Measurements from ENCODE around the gene DOCK2.
"Not testable (repeated sequence)": the region's sequence is repeated elsewhere in the genome, so short reads cannot be mapped to it uniquely, and the experiment has no call there.

Gene DOCK2

GRCh38 chr5:169797577-169797976 is 160.5 kb downstream of the DOCK2 start:
- Mint-ChIP-seq H3K27ac (no peak overlapping the region), H3K27me3 (no peaks in the 10 kb centered on the region), H3K4me1 (ENCODE audit: low read depth) (peaks cover 20% of the 10 kb centered on the region), H3K4me3 (no peak overlapping the region), H3K9me3 (no peaks in the 10 kb centered on the region), H3K36me3 (ENCODE audit: low read depth) (peaks cover 90% of the 10 kb centered on the region)
- intact Hi-C loops (cut with micrococcal nuclease) = no loop called here

GRCh38 chr5:169798438-169798837 is 161.4 kb downstream of the DOCK2 start:
- peaks cover 20% of the 10 kb centered on the region for H3K4me1 Mint-ChIP-seq (ENCODE audit: low read depth)
- no peak overlapping the region for H3K4me3 Mint-ChIP-seq
- H3K36me3 Mint-ChIP-seq (ENCODE audit: low read depth) = peaks cover 89% of the 10 kb centered on the region
- intact Hi-C loops (cut with micrococcal nuclease) = no loop called here
- no peaks in the 10 kb centered on the region for H3K9me3 Mint-ChIP-seq
- no peaks in the 10 kb centered on the region for H3K27me3 Mint-ChIP-seq
- H3K27ac Mint-ChIP-seq = no peak overlapping the region

- Mint-ChIP-seq H3K4me3 (no peak overlapping the region), H3K4me1 (ENCODE audit: low read depth) (peaks cover 20% of the 10 kb centered on the region), H3K9me3 (no peaks in the 10 kb centered on the region), H3K27me3 (no peaks in the 10 kb centered on the region), H3K36me3 (ENCODE audit: low read depth) (peaks cover 89% of the 10 kb centered on the region), H3K27ac (no peak overlapping the region)
- intact Hi-C loops (cut with micrococcal nuclease) = no loop called here
Measured at GRCh38 chr5:169798906-169799660, 162.0 kb downstream of the DOCK2 start.

- Mint-ChIP-seq H3K36me3 (ENCODE audit: low read depth) (peaks cover 91% of the 10 kb centered on the region), H3K27me3 (no peaks in the 10 kb centered on the region), H3K4me1 (ENCODE audit: low read depth) (peaks cover 30% of the 10 kb centered on the region), H3K27ac (peak overlapping the region; percentile 45), H3K9me3 (no peaks in the 10 kb centered on the region), H3K4me3 (no peak overlapping the region)
- intact Hi-C loops (cut with micrococcal nuclease) = no loop called here
Measured at GRCh38 chr5:169801324-169801777, 164.3 kb downstream of the DOCK2 start.

GRCh38 chr5:169801781-169802180 is 164.7 kb downstream of the DOCK2 start:
- peaks cover 26% of the 10 kb centered on the region for H3K4me1 Mint-ChIP-seq (ENCODE audit: low read depth)
- H3K27me3 Mint-ChIP-seq = no peaks in the 10 kb centered on the region
- no peaks in the 10 kb centered on the region for H3K9me3 Mint-ChIP-seq
- peak overlapping the region; percentile 45 for H3K27ac Mint-ChIP-seq
- intact Hi-C loops (cut with micrococcal nuclease) = no loop called here
- peaks cover 91% of the 10 kb centered on the region for H3K36me3 Mint-ChIP-seq (ENCODE audit: low read depth)
- no peak overlapping the region for H3K4me3 Mint-ChIP-seq

- Mint-ChIP-seq H3K4me1 (ENCODE audit: low read depth) (peaks cover 27% of the 10 kb centered on the region), H3K9me3 (no peaks in the 10 kb centered on the region), H3K36me3 (ENCODE audit: low read depth) (peaks cover 90% of the 10 kb centered on the region), H3K27ac (peak overlapping the region; percentile 50), H3K27me3 (no peaks in the 10 kb centered on the region), H3K4me3 (no peak overlapping the region)
- intact Hi-C loops (cut with micrococcal nuclease) = no loop called here
Measured at GRCh38 chr5:169803077-169803981, 166.3 kb downstream of the DOCK2 start.

GRCh38 chr5:169804861-169805260 is 167.8 kb downstream of the DOCK2 start:
- no peak overlapping the region for H3K27ac Mint-ChIP-seq
- H3K4me3 Mint-ChIP-seq = no peak overlapping the region
- peaks cover 79% of the 10 kb centered on the region for H3K36me3 Mint-ChIP-seq (ENCODE audit: low read depth)
- H3K9me3 Mint-ChIP-seq = no peaks in the 10 kb centered on the region
- peaks cover 42% of the 10 kb centered on the region for H3K4me1 Mint-ChIP-seq (ENCODE audit: low read depth)
- H3K27me3 Mint-ChIP-seq = no peaks in the 10 kb centered on the region
- intact Hi-C loops (cut with micrococcal nuclease) = no loop called here

GRCh38 chr5:169805527-169805934 is 168.5 kb downstream of the DOCK2 start:
- intact Hi-C loops (cut with micrococcal nuclease) = no loop called here
- H3K4me1 Mint-ChIP-seq (ENCODE audit: low read depth) = peaks cover 49% of the 10 kb centered on the region
- H3K36me3 Mint-ChIP-seq (ENCODE audit: low read depth) = peaks cover 79% of the 10 kb centered on the region
- H3K27me3 Mint-ChIP-seq = no peaks in the 10 kb centered on the region
- no peak overlapping the region for H3K4me3 Mint-ChIP-seq
- no peaks in the 10 kb centered on the region for H3K9me3 Mint-ChIP-seq
- H3K27ac Mint-ChIP-seq = no peak overlapping the region

- Mint-ChIP-seq H3K4me1 (ENCODE audit: low read depth) (peaks cover 54% of the 10 kb centered on the region), H3K4me3 (no peak overlapping the region), H3K27ac (no peak overlapping the region), H3K36me3 (ENCODE audit: low read depth) (peaks cover 82% of the 10 kb centered on the region), H3K27me3 (no peaks in the 10 kb centered on the region), H3K9me3 (no peaks in the 10 kb centered on the region)
- intact Hi-C loops (cut with micrococcal nuclease) = no loop called here
Measured at GRCh38 chr5:169805937-169806700, 169.0 kb downstream of the DOCK2 start.

GRCh38 chr5:169808118-169808581 is 171.1 kb downstream of the DOCK2 start:
- peaks cover 87% of the 10 kb centered on the region for H3K36me3 Mint-ChIP-seq (ENCODE audit: low read depth)
- intact Hi-C loops (cut with micrococcal nuclease) = no loop called here
- H3K4me1 Mint-ChIP-seq (ENCODE audit: low read depth) = peaks cover 44% of the 10 kb centered on the region
- no peak overlapping the region for H3K27ac Mint-ChIP-seq
- no peaks in the 10 kb centered on the region for H3K9me3 Mint-ChIP-seq
- no peak overlapping the region for H3K4me3 Mint-ChIP-seq
- no peaks in the 10 kb centered on the region for H3K27me3 Mint-ChIP-seq

GRCh38 chr5:169808880-169809279 is 171.8 kb downstream of the DOCK2 start:
- H3K4me3 Mint-ChIP-seq; H3K9me3 Mint-ChIP-seq; H3K27me3 Mint-ChIP-seq; intact Hi-C loops (cut with micrococcal nuclease): not testable (repeated sequence)
- H3K36me3 Mint-ChIP-seq (ENCODE audit: low read depth) = peaks cover 87% of the 10 kb centered on the region
- H3K4me1 Mint-ChIP-seq (ENCODE audit: low read depth) = peaks cover 44% of the 10 kb centered on the region
- H3K27ac Mint-ChIP-seq = peak overlapping the region; percentile 73

GRCh38 chr5:169809281-169809680 is 172.2 kb downstream of the DOCK2 start:
- H3K27ac Mint-ChIP-seq = peak overlapping the region; percentile 73
- no peaks in the 10 kb centered on the region for H3K9me3 Mint-ChIP-seq
- H3K4me3 Mint-ChIP-seq = peak overlapping the region; percentile 30
- peaks cover 44% of the 10 kb centered on the region for H3K4me1 Mint-ChIP-seq (ENCODE audit: low read depth)
- intact Hi-C loops (cut with micrococcal nuclease) = no loop called here
- H3K27me3 Mint-ChIP-seq = no peaks in the 10 kb centered on the region
- peaks cover 87% of the 10 kb centered on the region for H3K36me3 Mint-ChIP-seq (ENCODE audit: low read depth)

- Mint-ChIP-seq H3K36me3 (ENCODE audit: low read depth) (peaks cover 85% of the 10 kb centered on the region), H3K4me1 (ENCODE audit: low read depth) (peaks cover 33% of the 10 kb centered on the region), H3K27me3 (no peaks in the 10 kb centered on the region), H3K9me3 (no peaks in the 10 kb centered on the region), H3K27ac (no peak overlapping the region), H3K4me3 (no peak overlapping the region)
- intact Hi-C loops (cut with micrococcal nuclease) = no loop called here
Measured at GRCh38 chr5:169810524-169810923, 173.4 kb downstream of the DOCK2 start.

Measured in dendritic cell treated with granulocyte-macrophage colony-stimulating factor and Interleukin-4, amounts not matched to agents 40 ng/mL and 50 ng/mL, for 4 days (primary cell).